ENCODE data around the gene CERS1.

The CERS1 gene

DNA sequence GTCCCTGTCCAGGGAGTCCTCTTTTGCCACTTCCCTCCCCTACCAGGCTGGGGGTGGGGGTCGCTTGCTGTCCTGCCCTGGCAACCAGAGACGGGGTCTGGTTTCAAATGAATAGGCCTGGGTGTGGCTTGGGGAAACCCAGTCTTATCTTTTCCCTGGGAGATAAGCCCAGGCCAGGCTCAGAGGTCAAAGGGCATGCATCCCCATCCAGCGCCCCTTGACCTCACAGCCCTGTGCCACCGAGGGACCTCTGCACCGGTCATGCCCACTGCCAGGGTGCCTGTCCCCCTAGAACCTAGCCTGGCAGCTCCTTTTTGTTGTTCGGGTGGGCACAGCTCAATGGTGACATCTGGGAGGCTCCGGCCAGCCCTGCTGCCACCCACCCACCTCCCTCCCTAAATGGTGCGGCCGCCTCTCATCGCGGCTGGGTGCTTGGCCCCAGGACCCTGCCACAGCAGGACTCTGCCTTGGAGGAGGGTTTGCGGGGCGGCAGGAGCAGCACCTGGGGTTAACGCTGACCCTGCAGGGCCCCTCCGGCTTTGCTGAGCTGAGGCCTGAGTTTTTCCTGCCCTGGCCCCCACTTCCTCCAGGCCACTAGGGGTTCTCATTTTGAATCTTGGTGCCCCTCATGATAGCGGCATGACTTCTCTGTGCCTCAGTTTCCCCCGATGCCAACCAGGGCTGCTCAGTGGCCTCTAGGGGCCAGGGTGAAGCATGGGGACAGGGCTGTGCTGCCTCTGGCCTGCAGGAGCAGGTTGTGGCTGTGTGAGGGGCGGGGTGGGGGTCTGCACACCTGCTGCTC, 2.9 kb upstream of the CERS1 start:
- DNase-seq = no peak

- DNase-seq = no peak
Measured at GRCh38 chr19:18898081-18898606, 2.2 kb upstream of the CERS1 start.

DNA sequence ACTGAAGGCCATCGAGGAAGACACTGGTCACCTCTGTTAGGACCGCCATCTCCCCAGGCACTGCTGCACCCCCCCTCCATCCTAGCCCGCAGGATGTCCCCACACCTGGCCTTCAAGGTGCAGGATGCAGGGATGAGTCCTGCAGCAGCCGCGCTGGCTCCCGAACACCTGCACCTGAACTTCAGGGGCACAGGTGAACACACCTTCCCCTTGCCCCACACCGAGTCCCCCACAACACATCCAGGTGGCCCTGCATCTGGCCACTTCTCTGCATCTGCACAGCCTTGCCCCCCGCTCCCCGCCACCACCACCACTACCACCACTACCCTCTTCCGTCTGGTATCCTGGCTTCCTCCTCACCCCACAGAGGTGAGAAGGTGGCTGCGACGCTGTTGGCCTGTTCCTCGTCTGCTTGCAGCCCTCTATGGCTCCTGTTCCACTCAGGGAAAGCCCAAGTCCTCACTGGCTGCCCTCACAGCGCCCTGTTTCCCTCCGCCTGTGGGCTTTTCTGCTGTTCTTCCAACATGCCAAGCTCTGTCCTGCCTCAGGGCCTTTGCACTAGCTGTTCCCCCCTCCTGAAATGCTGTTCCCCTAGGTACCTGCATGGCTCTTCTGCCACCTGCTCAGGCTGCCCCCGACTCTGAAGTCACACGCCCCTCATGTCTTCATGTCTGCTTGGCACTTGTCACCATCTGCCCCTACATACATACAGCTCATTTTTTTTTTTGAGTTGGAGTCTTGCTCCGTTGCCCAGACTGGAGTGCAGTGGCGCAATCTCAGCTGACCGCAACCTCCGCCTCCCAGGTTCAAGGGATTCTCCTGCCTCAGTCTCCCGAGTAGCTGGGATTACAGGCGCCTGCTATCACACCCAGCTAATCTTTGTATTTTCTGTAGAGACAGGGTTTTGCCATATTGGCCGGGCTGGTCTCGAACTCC, 1.4 kb upstream of the CERS1 start:
- DNase-seq = no peak

DNA sequence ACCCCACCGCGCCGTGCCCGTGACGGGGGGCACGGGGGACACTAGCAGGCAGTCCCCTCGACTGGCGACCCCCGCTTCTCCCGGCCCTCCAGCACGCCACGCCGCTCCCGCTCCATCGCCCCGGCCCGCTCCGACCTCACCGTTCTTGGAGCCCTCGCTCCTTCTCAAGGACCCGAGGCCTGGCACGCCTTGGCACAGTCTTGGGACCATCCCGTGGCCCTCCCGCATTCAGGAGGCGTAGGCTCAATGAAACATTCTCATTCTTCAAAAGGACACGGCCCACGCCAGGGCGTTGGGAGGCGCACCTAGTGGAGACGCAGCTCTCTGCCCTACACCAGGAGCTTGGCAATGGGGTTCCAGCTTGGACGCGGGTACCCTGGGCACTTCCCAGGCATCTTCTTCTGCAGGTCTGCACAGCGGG, 473 bp upstream of the CERS1 start:
- DNase-seq = no peak

- no peak for DNase-seq
Measured at GRCh38 chr19:18895038-18895823, 727 bp downstream of the CERS1 start.

DNA sequence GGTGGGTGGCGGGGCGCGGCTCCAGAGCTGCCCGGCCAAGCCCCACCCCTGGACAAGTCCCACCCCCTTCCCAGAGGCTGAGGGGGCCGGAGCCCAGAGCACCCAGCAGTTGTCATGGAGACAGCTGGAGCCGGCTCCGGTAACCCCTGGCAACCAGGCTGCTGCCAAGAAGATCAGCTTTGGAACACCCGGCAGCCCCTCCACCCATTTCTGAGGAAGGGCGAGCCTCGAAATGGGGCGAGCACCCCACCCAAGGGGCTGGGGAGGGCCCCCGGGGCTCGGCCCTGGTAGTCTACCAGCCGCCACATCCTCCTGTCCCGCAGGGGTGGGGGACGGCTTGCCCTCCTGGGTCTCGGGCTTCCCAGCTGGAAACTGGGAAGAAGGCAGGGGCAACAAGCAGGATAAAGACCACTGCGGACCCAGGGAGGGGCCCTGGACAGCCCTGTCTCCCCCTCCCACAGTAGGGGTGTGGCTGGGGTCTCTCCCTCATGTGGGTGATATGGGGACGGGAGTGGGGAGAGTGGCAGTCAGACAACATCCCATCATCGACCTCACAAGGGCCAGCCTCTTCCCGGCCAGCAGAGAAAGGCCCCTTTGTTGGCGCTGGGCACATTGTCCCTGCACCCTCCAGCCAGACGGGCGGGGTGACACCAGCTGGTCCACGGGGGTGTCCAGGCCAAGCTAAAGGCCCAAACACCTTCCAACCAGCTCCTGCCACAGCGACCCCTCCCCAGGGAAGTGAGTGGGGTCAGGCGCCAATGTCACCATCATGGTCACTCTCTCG, 1.5 kb downstream of the CERS1 start:
- DNase-seq = no peak

- no peak for DNase-seq
Measured at GRCh38 chr19:18893587-18894253, 2.2 kb downstream of the CERS1 start.

- DNase-seq = no peak
Measured at GRCh38 chr19:18889949-18890745, 5.8 kb downstream of the CERS1 start.

DNA sequence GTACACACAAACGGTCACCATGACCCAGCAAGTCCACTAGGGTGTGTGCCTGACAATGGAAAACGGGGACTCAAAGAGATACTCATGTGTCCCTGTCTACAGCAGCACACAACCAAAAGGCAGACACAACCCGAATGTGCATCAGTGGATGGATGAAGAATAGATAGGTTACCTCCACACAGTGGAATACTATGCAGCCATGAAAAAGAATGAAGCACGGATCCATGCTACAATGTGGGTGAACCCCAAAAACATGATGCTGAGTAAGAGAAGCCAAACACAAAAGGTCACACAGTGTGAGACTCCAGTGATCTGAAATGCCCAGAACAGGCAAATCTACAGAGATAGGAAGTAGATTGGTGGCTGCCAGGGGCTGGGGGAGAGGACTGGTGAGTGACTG, 9.0 kb downstream of the CERS1 start:
- no peak for DNase-seq

DNA sequence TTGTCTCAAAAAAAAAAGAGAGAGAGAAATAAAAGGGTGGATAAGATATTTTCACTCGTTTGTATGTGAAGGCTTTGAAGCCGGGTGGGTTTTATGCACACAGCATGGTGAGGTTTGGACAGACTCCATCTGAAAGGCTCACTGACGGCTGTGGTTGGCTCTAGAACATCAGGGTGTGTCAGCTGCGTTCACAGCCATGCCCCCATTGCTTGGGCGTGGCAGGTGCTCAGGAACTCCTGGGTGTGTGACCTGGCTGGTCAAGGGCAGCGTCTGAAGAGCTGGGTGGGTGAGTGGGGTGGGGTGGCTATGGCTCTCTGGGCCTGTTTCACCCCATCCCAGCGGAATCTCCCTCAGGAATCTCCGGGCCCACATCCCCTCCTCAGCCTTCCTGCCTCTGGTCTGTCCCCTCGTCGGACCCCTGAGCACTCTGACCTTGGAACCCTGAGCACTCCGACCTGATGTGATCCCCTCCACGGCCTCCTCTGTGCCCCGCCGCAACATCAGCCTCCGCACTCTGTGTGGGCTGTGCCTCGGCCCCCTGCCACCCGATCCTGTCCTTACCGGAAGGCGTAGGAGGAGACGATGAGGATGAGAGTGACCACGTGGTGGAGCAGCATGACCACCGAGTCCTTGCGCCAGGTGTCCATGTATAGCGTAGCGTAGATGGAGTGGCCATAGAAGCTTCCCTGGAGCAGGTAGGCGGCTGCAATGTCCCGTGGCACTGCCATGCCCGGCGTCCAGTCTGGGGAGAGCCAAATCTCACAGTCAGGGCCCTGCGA, 12.2 kb downstream of the CERS1 start:
- DNase-seq = no peak

DNA sequence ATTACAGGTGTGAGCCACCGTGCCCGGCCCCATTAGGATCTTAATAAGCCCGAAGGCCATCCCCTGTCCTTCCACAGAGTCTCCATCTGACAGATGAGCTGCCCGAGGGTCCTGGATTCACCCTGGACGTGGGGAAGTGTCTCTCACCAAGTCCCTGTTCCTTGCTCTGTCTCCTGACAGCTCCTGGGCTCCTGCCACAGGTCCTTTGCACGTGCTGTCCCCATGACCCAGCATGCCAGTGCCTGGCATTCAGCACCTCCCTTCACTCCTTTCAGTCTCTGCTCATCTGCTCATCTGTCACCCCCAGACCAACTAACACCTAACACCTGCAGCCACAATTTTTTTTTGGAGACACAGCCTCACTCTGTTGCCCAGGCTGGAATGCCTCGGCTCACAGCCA, 14.5 kb downstream of the CERS1 start:
- no peak for DNase-seq

DNA sequence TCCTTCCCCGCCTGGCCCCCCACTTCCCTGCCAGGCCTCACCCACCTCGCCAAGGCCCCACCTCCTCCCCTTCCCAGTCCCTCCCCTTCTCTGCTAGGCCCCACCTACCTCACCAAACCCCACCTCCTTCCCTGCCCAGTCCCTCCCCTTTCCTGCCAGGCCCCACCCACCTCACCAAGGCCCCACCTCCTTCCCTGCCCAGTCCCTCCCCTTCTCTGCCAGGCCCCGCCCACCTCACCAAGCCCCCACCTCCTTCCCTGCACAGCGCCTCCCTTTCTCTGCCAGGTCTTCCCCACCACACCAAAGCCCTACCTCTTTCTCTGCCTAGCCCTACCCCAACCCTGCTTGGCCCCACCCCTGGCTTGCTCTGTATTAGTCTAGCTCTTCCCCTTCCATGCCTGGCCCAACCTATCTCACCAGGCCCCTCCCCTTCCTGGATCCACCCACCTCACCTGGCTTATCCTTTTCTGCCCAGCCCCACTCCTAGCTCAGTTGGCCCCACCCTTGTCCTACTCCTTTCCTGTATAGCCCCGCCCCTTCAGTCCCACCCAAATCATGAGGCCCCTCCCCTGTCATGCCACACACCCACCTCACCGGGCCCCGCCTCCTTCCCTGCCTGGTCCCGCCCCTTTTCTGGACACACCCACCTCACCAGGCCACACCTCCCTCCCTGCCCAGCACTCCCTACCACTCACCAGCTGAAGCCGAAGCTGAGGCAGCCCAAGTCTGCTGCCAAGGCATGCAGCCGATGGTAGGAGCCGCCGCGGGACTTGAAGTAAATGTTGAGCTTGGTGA, 16.2 kb downstream of the CERS1 start:
- peak in 1 of 5 donors; percentile 11 for DNase-seq

DNA sequence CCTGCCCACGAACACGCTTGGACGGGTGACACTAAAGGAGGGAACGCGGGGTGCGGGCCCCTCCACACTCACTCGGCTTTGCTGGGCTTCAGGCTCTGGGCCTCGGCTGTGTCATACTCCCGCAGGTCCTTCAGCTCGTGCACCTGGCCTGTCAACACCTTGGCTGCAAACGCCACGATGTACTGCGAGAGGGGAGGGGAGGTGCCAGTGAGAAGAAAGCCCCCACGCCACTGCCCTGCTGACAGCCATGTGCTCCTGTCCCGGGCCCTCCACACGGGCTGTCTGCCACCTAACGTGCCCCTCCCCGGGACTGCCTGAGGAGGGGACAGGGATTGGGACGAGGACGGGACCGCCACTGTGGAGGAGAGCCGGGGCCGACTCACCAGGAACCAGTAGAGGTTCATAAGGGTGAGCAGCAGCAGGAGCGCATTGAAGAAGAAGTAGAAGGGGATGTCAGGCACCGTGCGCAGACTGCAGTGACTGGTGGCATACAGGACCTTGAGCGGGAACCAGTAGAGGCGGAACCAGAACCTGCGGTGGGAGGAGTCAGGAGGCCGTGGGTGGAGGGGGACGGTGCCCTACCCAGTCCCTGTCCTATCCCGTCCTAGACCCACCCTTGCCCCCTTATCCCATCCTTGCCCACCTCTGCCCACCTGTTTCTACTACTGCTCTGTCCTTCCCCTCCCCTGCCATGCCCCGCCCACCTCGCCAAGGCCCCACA, 16.9 kb downstream of the CERS1 start:
- DNase-seq = no peak

- no peak for DNase-seq
Measured at GRCh38 chr19:18878058-18878797, 17.7 kb downstream of the CERS1 start.

GRCh38 chr19:18876865-18877264, 19.1 kb downstream of the CERS1 start:
- no peak for DNase-seq

DNA sequence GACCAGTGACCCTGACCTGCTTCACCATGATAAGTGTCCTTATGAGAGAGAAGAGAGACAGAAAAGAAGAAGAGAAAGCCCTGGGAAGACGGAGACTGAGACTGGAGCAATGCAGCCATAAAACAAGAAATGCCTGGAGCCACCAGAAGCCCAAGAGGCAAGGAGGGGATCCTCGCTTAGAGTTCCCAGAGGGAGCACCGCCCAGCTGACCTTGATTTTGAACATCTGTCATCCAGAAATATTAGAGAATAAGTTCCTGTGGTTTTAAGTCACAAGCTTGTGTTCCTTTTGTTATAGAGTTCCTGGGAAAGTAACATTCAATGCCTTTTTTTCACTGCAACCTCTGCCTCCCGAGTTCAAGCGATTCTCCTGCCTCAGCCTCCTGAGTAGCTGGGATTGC, 20.2 kb downstream of the CERS1 start:
- no peak for DNase-seq

DNA sequence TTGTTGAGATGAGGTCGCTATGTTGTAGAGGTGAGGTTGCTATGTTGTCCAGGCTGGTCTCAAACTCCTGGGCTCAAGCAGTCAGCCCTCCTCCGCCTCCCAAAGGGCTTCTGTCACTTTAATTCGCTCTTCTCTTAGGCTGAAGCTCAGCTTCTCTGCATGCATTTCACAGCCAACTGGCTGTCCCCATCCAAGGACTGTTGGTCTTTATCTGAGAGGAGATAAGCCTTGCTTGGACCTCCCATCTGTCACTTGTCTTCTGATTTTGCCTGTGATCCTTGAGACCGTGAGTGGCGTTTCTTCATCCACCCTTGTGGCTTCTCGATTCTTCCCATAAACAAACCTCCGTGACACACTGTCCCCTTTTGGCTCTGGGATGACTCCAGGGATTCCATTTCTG, 24.4 kb downstream of the CERS1 start:
- DNase-seq = no peak
